GM13977 (cell line): ENCODE results near the gene SMG7.

Source experiments
- DNase-seq: peaks from one replicate; pipeline ENCODE4 v3.0.0; 2012; ENCODE audit warnings: low spot score
- in situ Hi-C: fragments of 300-500 bp; cut with MboI; formaldehyde crosslinking; loops from one replicate; pipeline ENCODE4 v1.12.0; 2022; ENCODE audit warnings: low sequenced_read_pairs, low pct_unique_long_range_greater_than_20kb, mixed read lengths, inconsistent platforms; ENCODE audit not compliant: unreplicated experiment
- TF ChIP-seq, protein P1 (sequence below): IDR thresholded peaks from 2 replicates; pipeline ENCODE4 v1.5.1; 2012; ENCODE audit warnings: mild to moderate bottlenecking, control low read depth; ENCODE audit not compliant: insufficient read depth; ENCODE audit errors: extremely low read depth, missing control alignments

Gene SMG7

GRCh38 chr1:183600634-183601033, 128.3 kb downstream of the SMG7 start:
- no peak for DNase-seq
- TF ChIP-seq, protein P1, sequence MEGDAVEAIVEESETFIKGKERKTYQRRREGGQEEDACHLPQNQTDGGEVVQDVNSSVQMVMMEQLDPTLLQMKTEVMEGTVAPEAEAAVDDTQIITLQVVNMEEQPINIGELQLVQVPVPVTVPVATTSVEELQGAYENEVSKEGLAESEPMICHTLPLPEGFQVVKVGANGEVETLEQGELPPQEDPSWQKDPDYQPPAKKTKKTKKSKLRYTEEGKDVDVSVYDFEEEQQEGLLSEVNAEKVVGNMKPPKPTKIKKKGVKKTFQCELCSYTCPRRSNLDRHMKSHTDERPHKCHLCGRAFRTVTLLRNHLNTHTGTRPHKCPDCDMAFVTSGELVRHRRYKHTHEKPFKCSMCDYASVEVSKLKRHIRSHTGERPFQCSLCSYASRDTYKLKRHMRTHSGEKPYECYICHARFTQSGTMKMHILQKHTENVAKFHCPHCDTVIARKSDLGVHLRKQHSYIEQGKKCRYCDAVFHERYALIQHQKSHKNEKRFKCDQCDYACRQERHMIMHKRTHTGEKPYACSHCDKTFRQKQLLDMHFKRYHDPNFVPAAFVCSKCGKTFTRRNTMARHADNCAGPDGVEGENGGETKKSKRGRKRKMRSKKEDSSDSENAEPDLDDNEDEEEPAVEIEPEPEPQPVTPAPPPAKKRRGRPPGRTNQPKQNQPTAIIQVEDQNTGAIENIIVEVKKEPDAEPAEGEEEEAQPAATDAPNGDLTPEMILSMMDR, result no peak
- in situ Hi-C loops, result no loop called here

GRCh38 chr1:183602510-183602909, 130.2 kb downstream of the SMG7 start:
- DNase-seq, result no peak
- TF ChIP-seq, protein P1, result no peak
- in situ Hi-C loops, result no loop called here
